GM18858 (cell line): Measurements from ENCODE around the gene PREX1.
"Not testable (repeated sequence)": the region's sequence is repeated elsewhere in the genome, so short reads cannot be mapped to it uniquely, and the experiment has no call there.

ENCODE experiments used
- ATAC-seq: cut with Tn5 transposase; IDR thresholded peaks from one replicate; pipeline ENCODE4 v1.9.1; 2021; ENCODE audit not compliant: unreplicated experiment

The PREX1 gene

DNA sequence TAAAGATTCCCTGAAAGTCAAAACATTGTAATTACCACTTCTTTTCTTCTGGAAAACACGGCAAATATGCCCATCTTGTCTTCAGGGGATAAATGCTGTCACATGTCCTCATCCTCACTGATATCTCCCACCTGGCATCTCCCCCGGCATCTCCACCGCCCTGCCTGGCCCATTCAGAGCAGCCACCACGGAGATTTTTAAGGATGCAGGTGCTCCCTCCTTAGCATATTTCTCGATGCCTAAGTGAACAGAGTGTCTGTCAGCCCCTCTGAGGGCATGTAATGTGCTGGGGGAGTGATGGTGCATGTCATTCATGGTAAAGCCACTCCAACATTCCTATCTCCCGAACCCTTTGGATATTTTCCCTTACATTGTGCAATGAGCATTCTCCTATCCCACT, 215.5 kb downstream of the PREX1 start:
- no peak for ATAC-seq

DNA sequence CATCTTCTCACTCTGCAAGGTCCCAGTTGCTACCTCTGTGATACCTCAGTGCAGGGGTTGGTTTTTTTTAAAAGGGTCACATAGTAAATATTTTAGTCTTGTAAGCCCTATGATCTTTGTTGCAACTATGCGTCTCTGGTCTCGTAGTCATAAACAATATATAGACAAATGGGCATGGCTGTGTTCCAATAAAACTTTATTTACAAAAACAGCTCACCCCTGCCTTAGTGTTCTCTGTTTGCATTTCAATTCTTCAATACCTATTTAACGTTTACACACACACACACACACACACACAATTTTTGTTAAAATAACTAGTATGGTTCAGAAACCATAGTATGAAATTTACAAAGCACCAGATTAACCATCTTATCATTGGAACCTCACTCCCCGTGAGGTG, 216.8 kb downstream of the PREX1 start:
- ATAC-seq: no peak

DNA sequence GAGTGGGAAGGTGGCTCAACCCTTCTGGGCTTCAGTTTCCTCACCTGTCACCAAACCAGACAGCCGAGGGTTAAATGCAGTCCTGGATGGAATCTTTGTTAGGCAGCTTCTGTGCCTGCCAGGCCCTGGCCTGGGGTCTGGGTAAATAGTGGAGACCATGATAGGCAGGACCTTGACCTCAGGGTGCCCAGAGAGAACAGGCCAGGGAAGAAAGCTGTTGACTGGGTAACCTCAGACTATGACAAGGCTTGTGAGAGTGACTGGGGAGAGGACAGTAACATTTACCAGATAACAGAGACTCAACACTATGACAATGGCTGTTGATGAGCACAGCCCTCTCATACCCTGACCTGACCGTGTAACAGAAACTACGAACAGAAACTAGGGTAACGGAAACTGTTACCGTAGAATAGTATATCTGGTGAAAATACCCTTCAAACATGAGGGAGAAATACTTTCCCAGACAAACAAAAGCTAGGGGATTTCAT, 218.3 kb downstream of the PREX1 start:
- ATAC-seq: peak; percentile 76

DNA sequence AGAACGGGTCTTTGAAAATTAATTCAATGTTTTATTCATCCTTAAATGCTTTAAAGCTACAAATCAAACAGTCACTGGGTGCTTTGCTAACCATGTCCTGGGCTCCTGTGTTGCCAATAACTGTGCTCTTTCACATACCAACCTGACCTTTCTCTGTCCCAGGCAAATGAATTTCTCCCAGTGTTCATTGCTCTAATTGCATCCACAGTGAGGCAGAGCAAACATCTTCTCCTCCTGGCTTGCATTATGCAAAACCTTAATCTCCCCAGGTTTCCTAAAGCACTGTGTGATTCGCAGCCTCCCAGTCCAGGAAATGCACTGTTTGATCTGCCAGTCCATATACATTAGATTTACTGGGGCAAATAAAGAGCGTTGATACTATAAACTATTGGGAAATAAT, 219.0 kb downstream of the PREX1 start:
- ATAC-seq: no peak

DNA sequence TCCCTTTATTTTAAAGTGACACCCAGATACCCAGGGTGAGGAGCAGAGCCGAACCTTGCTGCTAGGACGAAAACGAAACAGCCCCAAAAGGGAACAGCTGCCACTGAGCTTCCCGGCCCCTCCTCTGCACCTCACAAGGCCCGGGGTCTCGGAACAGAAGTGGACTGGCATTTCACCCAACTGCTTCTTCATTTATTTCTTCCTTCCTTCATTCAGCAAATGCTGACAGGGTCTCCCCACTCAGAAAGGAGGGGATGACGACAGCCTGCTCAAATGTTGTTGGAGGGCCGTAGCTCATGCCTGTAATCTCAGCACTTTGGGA, 220.3 kb downstream of the PREX1 start:
- no peak for ATAC-seq

DNA sequence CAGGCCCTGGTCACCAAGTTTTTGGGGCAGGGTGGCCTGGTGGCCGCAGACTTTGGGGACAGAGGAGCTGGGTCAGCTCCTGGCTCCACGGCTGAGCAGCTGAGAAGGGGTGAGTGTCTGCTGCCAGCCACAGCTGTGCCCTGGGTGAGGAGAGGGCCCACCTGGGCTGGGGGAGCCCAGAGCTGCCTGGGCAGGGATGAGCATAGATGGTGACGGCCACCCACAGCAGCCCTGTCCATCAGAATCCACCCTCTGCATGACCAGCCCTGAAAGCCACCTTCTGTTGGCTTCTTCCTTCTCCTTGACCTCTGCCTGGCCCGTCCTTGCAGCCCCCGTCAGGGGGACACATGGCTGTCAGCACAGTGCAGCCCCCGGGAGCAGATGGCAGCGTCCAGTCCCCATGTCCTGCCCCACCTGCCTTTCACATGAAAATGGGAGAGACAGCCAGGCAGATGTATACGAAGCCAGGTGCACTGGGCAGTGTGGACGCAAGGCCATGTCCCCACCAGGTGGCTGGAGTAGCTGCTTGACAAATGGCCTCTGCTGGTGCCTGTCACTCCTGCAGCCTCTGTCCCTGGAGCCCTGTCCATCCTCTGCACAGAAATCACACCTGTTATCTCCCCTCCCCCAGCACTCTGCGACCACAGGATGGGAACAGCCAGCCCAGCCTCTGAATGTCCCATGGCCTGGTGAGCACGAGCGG, 220.8 kb downstream of the PREX1 start:
- ATAC-seq: no peak

DNA sequence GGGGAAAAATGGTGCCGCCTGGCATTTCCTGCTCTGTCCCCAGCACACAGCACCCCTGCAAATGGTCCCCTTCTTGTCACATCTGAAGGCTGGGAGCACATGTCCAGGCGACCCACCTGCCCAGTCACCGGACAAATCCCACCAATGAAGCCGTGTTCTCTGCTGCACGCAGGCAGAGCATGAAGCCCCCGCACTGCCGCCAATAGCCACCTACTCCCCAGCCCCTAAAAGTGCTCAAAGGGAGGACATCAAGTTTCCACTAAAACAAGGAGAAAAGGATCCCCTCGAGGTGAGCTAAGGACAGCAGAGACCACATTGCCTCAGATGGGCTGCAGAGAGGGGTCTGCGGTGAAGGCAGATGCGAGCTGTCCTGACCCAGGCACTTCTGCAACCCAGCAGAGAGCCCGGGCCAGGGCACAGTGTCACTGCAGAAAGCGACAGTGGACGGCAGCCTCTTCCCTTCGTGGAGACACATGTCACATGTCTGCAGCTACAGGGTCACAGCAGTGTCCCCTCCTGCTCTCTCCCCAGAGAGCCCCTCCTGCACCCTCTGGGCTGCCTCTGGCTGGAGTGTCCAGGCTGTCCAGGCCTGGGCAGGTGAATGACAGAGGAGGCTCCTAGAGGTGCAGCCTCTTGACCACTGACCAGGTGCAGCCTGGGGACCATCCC, 221.5 kb downstream of the PREX1 start:
- ATAC-seq: no peak

DNA sequence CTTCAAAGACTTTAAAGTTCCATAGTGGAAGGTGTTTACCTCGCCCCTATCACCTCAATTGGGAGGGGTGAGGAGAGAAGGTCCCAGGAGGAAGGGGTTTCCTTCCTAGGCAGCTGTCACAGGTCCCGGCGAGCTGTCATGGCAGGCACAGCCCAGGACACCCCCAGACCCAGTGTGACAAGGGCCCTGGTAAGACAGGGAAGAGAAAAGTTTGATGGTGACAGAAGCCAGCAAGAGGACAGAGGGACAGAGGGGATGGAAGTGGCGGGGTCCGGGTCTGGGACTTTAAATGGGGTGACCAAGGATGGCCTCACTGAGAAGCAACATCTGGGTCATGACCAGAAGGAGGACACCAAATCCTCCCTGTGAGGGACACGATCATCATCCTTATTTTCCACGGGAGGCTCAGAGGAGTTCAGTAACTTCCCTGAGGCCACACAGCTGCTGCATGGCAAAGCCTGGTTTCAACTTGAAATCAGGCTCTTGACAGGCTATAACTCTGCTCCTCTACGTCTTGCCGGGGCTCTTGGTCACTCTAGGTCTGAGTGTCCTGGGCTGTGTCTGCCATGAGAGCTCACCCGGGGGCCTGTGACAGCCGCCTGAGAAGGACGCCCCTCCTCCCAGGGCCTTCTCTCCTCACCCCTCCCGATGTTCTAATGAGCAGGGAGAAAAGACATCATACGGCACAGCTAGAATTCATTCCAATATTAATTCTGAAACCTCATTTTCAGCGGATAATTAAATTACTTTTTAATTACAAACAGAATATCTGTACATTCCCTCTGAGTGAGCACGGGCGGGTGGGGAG, 222.2 kb downstream of the PREX1 start:
- no peak for ATAC-seq

DNA sequence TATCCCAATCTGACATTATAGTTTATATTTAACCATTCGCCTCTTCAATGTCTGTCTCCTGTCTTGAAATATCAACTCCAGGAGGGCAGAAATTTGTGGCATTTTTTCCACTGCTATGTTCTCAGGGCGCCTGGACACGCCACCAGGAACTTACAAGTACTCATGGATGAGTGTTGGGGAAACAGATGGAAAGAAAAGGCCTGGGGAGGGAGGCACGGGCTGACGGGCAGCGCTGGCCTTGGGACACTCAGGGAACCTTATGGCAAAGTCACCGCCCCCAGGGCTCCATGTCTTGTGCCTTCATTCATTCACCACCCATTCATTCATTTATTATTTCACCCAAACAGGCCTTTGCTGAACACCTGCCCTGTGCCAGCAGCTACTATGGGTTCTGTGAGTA, 222.9 kb downstream of the PREX1 start:
- ATAC-seq: no peak

DNA sequence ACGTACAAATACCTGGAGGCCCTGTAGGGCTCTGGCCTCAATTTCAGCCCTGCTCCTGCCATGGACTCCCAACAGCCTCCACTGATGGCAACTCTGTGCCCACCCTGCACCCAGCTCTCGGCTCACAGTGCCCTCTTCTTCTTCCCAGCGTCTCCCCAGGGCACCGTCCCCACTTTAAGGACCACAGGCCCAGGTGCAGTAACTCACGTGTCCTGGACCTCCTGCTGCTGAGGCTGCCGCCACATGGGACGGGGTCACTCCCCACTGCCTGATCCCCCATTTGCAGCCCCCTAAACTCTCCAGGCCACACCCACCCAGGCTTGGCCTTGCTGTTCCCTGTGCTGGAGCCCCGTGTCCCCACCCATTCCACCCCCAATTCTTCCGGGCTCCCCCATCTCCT, 223.4 kb downstream of the PREX1 start:
- ATAC-seq: no peak

DNA sequence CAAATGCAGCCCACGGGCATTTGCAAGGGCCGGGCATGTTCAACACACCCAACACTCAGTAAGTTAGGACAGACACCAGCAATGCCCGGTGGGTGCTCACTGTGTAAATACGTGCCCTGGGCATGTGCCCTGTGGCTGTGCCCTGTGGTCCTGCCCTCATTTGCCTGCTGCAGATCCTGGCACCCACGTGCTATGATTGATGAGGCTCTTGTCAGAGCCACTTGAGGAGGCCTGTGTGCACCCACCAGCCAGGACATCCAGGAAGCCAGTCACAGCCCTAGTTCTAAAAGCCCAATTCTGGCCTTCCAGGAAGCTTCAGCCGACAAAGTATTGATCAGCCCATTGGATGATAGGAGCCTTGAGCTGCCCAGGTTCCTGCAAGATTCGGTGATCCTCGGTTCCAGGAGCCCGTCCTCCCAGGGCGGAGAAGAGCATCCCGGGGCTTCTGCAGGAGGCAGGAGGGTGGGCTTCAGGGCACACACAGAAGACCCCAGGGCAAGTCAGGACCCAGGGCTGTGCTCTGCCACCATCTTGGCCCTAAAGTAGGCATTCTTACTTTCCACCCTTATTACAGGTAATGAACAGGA, 223.9 kb downstream of the PREX1 start:
- no peak for ATAC-seq

DNA sequence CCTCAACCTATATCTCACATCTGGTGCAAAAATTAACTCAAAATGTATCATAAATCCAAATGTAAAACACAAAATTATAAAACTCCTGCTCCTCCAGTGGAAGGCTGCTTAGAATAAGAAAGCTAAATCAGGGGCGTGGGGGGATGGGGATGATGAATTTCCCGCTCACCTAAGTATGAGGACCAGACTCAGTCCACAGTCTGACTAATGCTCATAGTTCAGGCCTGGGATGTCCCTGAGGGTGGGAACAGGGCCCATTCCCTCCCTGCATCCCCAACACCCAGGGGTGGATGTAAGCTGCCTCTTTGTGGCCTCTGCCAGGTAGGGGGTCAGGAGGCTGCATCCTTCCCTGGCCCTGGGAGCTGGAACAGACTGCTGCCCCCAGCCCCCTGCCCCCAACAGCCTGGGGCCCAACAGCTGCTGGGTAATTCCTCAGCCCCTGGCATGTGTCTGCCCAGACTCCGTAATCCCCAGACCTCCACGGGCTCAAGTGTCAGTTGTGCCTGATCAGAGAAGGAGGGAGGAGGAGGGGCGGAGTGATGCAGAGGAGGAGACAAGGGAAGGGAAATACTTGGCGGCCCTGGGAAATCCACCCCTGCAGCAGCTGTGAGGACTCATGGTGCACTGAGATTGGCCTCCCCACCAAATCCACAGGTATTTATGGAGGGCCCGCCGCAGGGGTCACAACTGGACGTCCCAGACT, 224.5 kb downstream of the PREX1 start:
- ATAC-seq: no peak

DNA sequence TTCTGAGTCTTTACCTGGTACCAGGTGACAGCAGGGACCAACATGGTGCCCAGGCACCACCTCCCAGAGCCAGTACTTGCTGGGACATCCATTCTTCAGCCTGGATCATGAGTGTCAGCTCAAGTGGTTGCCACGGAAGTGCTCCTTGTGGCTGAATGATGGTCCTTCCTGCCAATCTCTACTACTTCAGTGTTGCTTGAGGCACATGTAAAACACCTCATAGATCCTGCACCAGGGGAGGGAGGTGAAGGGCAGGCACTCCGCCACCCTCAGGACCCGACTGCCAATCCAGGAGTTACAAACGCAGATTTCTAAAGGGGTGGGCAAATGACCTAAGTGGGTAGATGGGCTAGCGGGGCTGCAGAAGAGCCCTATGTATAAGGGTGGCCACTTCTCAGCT, 226.0 kb downstream of the PREX1 start:
- ATAC-seq: no peak

DNA sequence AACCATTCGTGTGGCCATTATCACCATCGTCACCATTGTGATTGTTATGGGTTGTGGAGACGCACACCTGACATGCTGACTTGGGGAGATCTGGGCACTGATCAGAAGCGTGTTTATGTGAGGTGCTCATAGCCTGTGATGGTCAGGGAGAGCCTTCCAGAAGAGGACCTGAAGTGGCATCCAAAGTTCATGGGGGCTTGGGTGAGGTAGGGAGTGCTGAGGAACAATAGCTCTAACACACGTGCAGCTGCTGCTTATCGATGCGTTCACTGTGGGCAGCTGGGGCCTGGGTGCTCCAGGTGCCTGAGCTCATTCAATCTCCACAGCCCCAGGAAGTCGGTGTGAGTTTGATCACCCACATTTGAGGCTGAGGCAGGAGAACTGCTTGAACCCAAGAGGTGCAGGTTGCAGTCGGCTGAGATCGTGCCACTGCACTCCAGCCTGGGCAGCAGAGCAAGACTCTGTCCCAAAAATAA, 227.3 kb downstream of the PREX1 start:
- no peak for ATAC-seq

DNA sequence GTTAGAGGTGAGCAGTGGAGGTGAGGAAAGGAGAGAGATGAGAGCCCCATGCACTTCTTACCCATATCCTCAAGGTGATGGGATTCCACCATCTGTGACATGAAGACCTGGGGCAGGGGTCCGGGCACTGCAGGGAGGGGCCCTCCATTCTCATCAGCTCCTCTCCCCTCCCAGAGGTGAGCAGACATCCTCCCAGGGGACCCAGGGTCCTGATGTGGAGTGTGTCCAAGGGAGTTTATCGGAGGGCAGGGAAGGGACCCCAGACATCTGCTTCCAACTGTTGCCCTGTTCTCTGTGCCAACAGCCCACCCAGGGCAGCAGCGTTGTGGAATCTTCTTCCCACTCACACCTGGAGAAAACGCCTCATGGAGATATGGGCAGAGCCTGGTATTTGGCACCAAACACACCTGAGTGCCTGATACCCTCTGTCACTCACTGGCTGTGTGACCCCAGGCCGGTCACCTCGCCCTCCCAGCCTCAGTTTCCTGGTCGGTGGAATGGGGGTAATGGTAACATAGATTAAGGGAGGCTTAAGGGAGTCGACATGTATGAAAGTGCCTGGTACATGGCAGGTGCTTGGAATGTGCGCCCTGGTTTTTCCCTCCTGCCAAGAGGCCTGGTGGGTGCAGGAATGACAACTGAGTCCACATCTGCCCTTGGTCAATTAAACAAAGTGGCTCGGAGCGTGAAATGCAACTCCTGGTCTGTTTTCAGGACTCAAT, 227.9 kb downstream of the PREX1 start:
- no peak for ATAC-seq

DNA sequence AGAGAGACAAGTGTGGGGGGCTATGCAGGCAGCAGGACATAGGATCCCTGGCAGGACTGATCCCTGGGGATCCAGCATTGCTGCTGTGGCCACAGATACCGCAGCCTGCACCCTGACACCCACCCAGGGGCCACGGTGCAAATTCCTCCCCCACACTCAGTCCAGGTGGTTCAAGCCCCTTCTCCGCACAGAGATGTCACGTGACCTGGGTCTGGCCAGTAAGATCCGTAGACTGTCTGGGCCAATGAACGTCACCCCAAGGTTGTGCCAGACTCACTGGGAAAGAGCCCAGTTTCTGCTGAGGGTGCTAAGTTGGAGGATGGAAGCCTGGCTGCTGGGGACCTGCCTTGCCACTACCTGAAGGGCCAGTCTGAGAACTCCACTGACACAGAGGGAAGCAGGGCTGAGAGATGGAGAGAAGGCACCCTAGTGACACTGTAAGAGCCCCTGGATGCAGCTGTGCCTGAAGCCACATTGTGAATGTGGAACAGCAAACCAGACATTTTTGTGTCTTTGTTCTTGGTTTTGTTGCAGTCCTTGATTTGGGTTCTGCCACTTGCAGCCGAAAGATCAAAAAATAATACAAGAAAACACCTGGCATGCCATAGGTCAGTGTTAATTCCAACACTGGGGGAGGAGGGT, 228.6 kb downstream of the PREX1 start:
- no peak for ATAC-seq

DNA sequence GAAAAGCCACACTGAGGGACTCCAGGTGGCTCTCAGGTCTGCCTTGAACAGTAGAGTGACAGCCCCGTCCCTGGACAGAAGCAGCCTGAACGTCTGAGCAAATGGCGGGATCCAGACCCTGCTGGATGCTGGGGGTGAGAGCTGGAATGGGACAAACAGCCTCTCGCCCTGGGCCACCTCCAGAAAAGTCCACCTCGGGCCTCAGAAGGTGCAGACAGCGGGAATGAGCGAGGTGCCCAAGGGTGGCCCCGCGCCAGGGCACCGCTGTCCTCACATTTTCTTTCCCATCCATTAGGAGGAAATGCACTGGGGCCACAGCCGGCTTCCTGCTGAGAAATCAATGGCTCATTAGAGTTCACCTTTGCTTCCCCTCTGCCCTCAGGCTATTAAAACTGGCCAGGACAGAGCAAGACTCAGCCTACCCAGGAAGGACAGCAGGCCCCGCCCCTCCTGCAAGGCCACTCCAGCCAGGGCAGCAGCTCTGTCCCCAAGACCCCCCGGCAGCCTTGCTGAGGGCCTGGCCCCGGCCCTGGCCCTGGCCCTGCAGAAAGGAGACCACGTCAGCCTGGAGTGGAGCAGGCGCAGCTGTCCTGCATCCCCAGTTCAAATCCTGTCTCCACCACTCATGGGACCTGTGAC, 229.4 kb downstream of the PREX1 start:
- not testable (repeated sequence) for ATAC-seq

DNA sequence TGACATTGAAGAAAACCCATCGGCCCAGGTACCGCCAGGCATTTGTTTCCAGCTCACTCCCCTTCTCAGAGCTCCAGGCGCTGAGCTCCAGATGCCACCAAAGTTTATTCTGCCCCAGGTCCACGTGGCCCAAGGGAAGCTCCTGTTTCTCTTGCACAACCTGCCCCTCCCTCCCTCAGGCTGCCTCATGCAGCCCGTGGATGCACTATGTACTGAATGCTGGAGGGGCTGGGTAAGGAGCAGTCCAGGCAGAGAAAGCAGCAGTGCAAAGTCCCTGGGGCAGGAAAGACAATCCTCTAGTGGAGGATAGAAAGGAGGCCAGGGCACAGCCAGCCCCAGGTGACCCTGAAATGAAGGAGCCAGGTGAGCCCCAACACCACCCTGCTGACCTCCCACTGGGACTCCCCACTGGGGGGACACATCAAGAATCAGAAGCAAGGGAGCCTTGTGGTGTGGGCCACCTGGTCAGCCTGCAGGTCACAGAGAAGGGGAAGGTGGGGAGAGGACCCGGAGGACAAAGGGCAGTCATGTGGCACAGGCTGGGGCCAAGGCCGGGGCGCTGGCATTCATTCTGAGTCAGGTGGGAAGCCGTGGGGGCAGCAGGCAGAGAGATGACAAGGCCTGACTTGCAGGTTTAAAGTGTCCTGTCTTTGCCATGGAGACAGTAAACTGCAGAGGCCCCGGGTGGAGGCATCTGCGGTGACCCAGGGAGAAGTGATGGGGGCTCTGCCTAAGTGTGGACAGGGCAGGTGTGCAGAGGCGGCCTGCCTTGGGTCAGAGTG, 230.1 kb downstream of the PREX1 start:
- no peak for ATAC-seq
